Neutrophil (primary cell): ENCODE measurements around the gene CELA2A.
"Not testable (repeated sequence)": the region's sequence is repeated elsewhere in the genome, so short reads cannot be mapped to it uniquely, and the experiment has no call there.

Experiments
- H3K27ac ChIP-seq: fragments of 200-600 bp; sonication (generic); 2 replicates; pipeline ENCODE4 v1.5.1; 2016; ENCODE audit warnings: mild to moderate bottlenecking, moderate library complexity
- H3K27me3 ChIP-seq: fragments of 200-600 bp; sonication (generic); 2 replicates; pipeline ENCODE4 v1.6.0; 2016; ENCODE audit warnings: mild to moderate bottlenecking
- H3K36me3 ChIP-seq: fragments of 200-600 bp; sonication (generic); 2 replicates; pipeline ENCODE4 v1.5.1; 2017
- H3K4me1 ChIP-seq, 2 experiments: fragments of 200-600 bp in 1 of 2; sonication (generic) in 1 of 2; 1 replicate in 1 of 2; 2 replicates in 1 of 2; pipeline versions ENCODE4 v1.5.1 to v1.6.1; 2013 to 2016; ENCODE audit warnings: low read depth in 1 of 2, low read length in 1 of 2, mild to moderate bottlenecking in 1 of 2, moderate library complexity in 1 of 2; ENCODE audit not compliant: control insufficient read depth in 1 of 2, insufficient read depth in 1 of 2
- H3K4me3 ChIP-seq, 2 experiments: fragments of 200-600 bp in 1 of 2; sonication (generic) in 1 of 2; 1 replicate in 1 of 2; 2 replicates in 1 of 2; pipeline ENCODE4 v1.5.1; 2013 to 2016; ENCODE audit warnings: low read depth in 1 of 2, low read length in 1 of 2, mild to moderate bottlenecking in 1 of 2, moderate library complexity in 1 of 2
- H3K9me3 ChIP-seq: fragments of 200-600 bp; sonication (generic); 2 replicates; pipeline ENCODE4 v1.5.1; 2016
- CTCF ChIP-seq: fragments of 200-600 bp; sonication (generic); IDR thresholded peaks from 2 replicates; pipeline ENCODE4 v1.5.1; 2016; ENCODE audit warnings: antibody characterized with exemption

Gene CELA2A

GRCh38 chr1:15453734-15454133, 2.8 kb upstream of the CELA2A start:
- Histone ChIP-seq H3K9me3 (no peaks in the 10 kb centered on the region), H3K36me3 (no peaks in the 10 kb centered on the region), H3K4me1 (peaks cover 5 to 7% of the 10 kb centered on the region in 2 experiments), H3K27me3 (no peaks in the 10 kb centered on the region), H3K4me3 (no peak overlapping the region), H3K27ac (no peak overlapping the region)
- no peak for TF ChIP-seq CTCF

GRCh38 chr1:15454256-15454655, 2.3 kb upstream of the CELA2A start:
- TF ChIP-seq CTCF = no peak
- Histone ChIP-seq H3K27me3 (no peaks in the 10 kb centered on the region), H3K9me3 (no peaks in the 10 kb centered on the region), H3K4me3 (no peak overlapping the region), H3K36me3 (no peaks in the 10 kb centered on the region), H3K4me1 (peaks cover 5 to 7% of the 10 kb centered on the region in 2 experiments), H3K27ac (no peak overlapping the region)

- no peak for TF ChIP-seq CTCF
- no peaks in the 10 kb centered on the region for H3K36me3 ChIP-seq
- no peak overlapping the region for H3K4me3 ChIP-seq
- no peak overlapping the region for H3K27ac ChIP-seq
- peaks cover 5 to 7% of the 10 kb centered on the region in 2 experiments for H3K4me1 ChIP-seq
- H3K9me3 ChIP-seq = no peaks in the 10 kb centered on the region
- no peaks in the 10 kb centered on the region for H3K27me3 ChIP-seq
These were observed 1.0 kb upstream of the CELA2A start for GRCh38 chr1:15455522-15455921.

- Histone ChIP-seq H3K27ac (no peak overlapping the region), H3K4me3 (no peak overlapping the region), H3K4me1 (peaks cover 5 to 7% of the 10 kb centered on the region in 2 experiments), H3K27me3 (no peaks in the 10 kb centered on the region), H3K9me3 (no peaks in the 10 kb centered on the region), H3K36me3 (no peaks in the 10 kb centered on the region)
- TF ChIP-seq CTCF = no peak
These were observed 1.1 kb downstream of the CELA2A start for GRCh38 chr1:15457585-15457984.

GRCh38 chr1:15458388-15458787, 1.9 kb downstream of the CELA2A start:
- H3K36me3 ChIP-seq, H3K4me3 ChIP-seq, H3K27me3 ChIP-seq, H3K27ac ChIP-seq, H3K4me1 ChIP-seq, H3K9me3 ChIP-seq: not testable (repeated sequence)

- TF ChIP-seq CTCF = no peak
- H3K27me3 ChIP-seq = no peaks in the 10 kb centered on the region
These were observed 3.5 kb downstream of the CELA2A start for GRCh38 chr1:15459771-15460707.

More at GRCh38 chr1:15459771-15460707, 3.5 kb downstream of the CELA2A start:
- Histone ChIP-seq H3K36me3 (no peaks in the 10 kb centered on the region), H3K9me3 (no peaks in the 10 kb centered on the region), H3K4me1 (peaks cover 5 to 7% of the 10 kb centered on the region in 2 experiments), H3K27ac (no peak overlapping the region), H3K4me3 (no peak overlapping the region)
